GM12878 (cell line): ENCODE data around the gene C10orf143. TPM values are rescaled to one million over a fixed set of nuclear protein-coding genes. Genes with fewer than 3 reads are reported as not detected.

Experiments used
- ATAC-seq: fragments of 200-7000 bp; cut with Tn5 transposase; 3 replicates; pipeline ENCODE4 v1.9.1; 2020; ENCODE audit warnings: mild to moderate bottlenecking, moderate library complexity
- BruUV-seq: library from RNA; stranded (reverse); fragments of 400-500 nt; replicated peaks from 2 replicates; lab custom pipeline; 2021; lab: Mats Ljungman, UMichigan
- CTCF ChIA-PET: fragments of 300-600 bp; sonication (Branson Sonifier 250); formaldehyde crosslinking; extraction: SDS; loops from one replicate; lab custom pipeline; 2021; ENCODE audit warnings: inconsistent platforms; lab: Yijun Ruan, JAX
- POLR2A ChIA-PET: fragments of 350-600 bp; formaldehyde crosslinking; extraction: SDS; loops from one replicate; lab custom pipeline; 2021; ENCODE audit warnings: inconsistent platforms; lab: Charles Lee
- RAD21 ChIA-PET: fragments of 300-600 bp; sonication (Branson Sonifier 250); formaldehyde crosslinking; loops from one replicate; lab custom pipeline; 2023; ENCODE audit warnings: antibody characterized with exemption; ENCODE audit not compliant: unreplicated experiment; lab: Charles Lee
- SMC1A ChIA-PET: fragments of 300-600 bp; sonication (Branson Sonifier 250); formaldehyde crosslinking; loops from one replicate; lab custom pipeline; 2023; ENCODE audit not compliant: unreplicated experiment, uncharacterized antibody; lab: Charles Lee
- DNase-seq: peaks from one replicate; pipeline ENCODE4 v3.0.0-alpha.2; 2011; ENCODE audit warnings: low read depth, low spot score
- FAIRE-seq: peaks from 3 replicates; lab custom pipeline; 2011; peaks lifted over from hg19 to GRCh38; lab: Jason Lieb, UNC
- H2AFZ ChIP-seq: 2 replicates; pipeline ENCODE4 v1.6.0; 2011; ENCODE audit warnings: low read depth, low read length, control low read depth; ENCODE audit not compliant: control insufficient read depth
- H3K27ac ChIP-seq: 2 replicates; pipeline ENCODE4 v1.5.1; 2011; ENCODE audit warnings: control low read depth; ENCODE audit not compliant: control insufficient read depth, insufficient read depth
- H3K27me3 ChIP-seq, 2 experiments: replicated peaks in 1 of 2; 2 replicates each; pipeline versions ENCODE4 v1.6.0 to v1.6.1; 2011; ENCODE audit warnings: low read length in 1 of 2; ENCODE audit not compliant: control insufficient read depth in 2 of 2, insufficient read depth in 2 of 2
- H3K36me3 ChIP-seq, 2 experiments: 2 replicates each; pipeline ENCODE4 v1.5.1; 2011; ENCODE audit warnings: low read length in 1 of 2; ENCODE audit not compliant: control insufficient read depth in 2 of 2, insufficient read depth in 2 of 2
- H3K4me1 ChIP-seq: 2 replicates; pipeline ENCODE4 v1.6.1; 2011; ENCODE audit warnings: mild to moderate bottlenecking, low read length, moderate library complexity, mixed read lengths; ENCODE audit not compliant: control insufficient read depth, insufficient read depth
- H3K4me2 ChIP-seq: 2 replicates; pipeline ENCODE4 v1.6.0; 2011; ENCODE audit warnings: control low read depth; ENCODE audit not compliant: control insufficient read depth, insufficient read depth
- H3K4me3 ChIP-seq: fragments of 200-600 bp; sonication (generic); 2 replicates; pipeline ENCODE4 v1.5.1; 2016
- H3K79me2 ChIP-seq: 2 replicates; pipeline ENCODE4 v1.6.0; 2011; ENCODE audit warnings: low read length; ENCODE audit not compliant: control insufficient read depth, insufficient read depth
- H3K9ac ChIP-seq: 2 replicates; pipeline ENCODE4 v1.8.0; 2011; ENCODE audit warnings: low read length, control low read depth, mixed read lengths; ENCODE audit not compliant: control insufficient read depth, insufficient read depth
- H3K9me3 ChIP-seq: replicated peaks from 3 replicates; pipeline ENCODE4 v1.5.1; 2011; ENCODE audit warnings: mild to moderate bottlenecking, low read length; ENCODE audit not compliant: control insufficient read depth, insufficient read depth
- H4K20me1 ChIP-seq: 2 replicates; pipeline ENCODE4 v1.6.0; 2011; ENCODE audit not compliant: control insufficient read depth, insufficient read depth
- ATF3 ChIP-seq: IDR thresholded peaks from 2 replicates; pipeline ENCODE4 v1.6.1; 2011; ENCODE audit warnings: low read depth, mild to moderate bottlenecking, low read length, moderate library complexity, borderline replicate concordance; ENCODE audit errors: extremely low read depth
- BCL3 ChIP-seq: IDR thresholded peaks from 2 replicates; pipeline ENCODE4 v1.6.1; 2011; ENCODE audit warnings: borderline replicate concordance, low read depth, mild to moderate bottlenecking, moderate library complexity, low read length; ENCODE audit not compliant: insufficient read depth, poor library complexity, severe bottlenecking
- CEBPB ChIP-seq, 2 experiments: fragments of 150-350 bp in 1 of 2; IDR thresholded peaks; 2 replicates each; pipeline ENCODE4 v1.6.1; 2012 to 2014; ENCODE audit warnings: low read depth in 2 of 2, low read length in 2 of 2, borderline replicate concordance in 1 of 2, inconsistent platforms in 1 of 2
- DPF2 ChIP-seq: fragments of 450-650 bp; IDR thresholded peaks from 2 replicates; pipeline ENCODE4 v1.6.1; 2017; ENCODE audit warnings: mild to moderate bottlenecking
- E2F4 ChIP-seq: IDR thresholded peaks from 2 replicates; pipeline ENCODE4 v1.6.1; 2012; ENCODE audit warnings: low read depth, low read length, improper control_type of control experiment
- HDAC6 ChIP-seq: fragments of 200-600 bp; sonication (generic); IDR thresholded peaks from one replicate; pipeline ENCODE4 v1.8.0; 2017; ENCODE audit warnings: antibody characterized with exemption; ENCODE audit not compliant: unreplicated experiment
- LARP7 ChIP-seq: fragments of 450-650 bp; IDR thresholded peaks from 2 replicates; pipeline ENCODE4 v1.6.1; 2017; ENCODE audit warnings: mild to moderate bottlenecking
- MAX ChIP-seq: IDR thresholded peaks from 2 replicates; pipeline ENCODE4 v1.6.1; 2012; ENCODE audit warnings: low read depth, low read length, improper control_type of control experiment
- MYB ChIP-seq: fragments of 150-350 bp; IDR thresholded peaks from 2 replicates; pipeline ENCODE4 v1.6.1; 2014; ENCODE audit warnings: mild to moderate bottlenecking, low read depth, low read length, borderline replicate concordance
- PAX8 ChIP-seq: fragments of 450-650 bp; IDR thresholded peaks from 2 replicates; pipeline ENCODE4 v1.6.1; 2017; ENCODE audit warnings: mild to moderate bottlenecking, moderate library complexity
- RB1 ChIP-seq: fragments of 450-650 bp; formaldehyde crosslinking; IDR thresholded peaks from 2 replicates; pipeline ENCODE4 v1.6.1; 2017; ENCODE audit warnings: mild to moderate bottlenecking, borderline replicate concordance
- RELA ChIP-seq: fragments of 450-650 bp; IDR thresholded peaks from 2 replicates; pipeline ENCODE4 v1.8.0; 2014; ENCODE audit warnings: borderline replicate concordance; ENCODE audit not compliant: partially characterized antibody
- SMAD1 ChIP-seq: fragments of 450-650 bp; IDR thresholded peaks from 2 replicates; pipeline ENCODE4 v1.6.1; 2018; ENCODE audit warnings: mild to moderate bottlenecking, low read depth; ENCODE audit not compliant: partially characterized antibody
- SRF ChIP-seq, 2 experiments: IDR thresholded peaks; 2 replicates each; pipeline ENCODE4 v1.6.1; 2011; ENCODE audit warnings: low read depth in 2 of 2, low read length in 2 of 2, mild to moderate bottlenecking in 1 of 2, moderate library complexity in 1 of 2
- TCF7 ChIP-seq: IDR thresholded peaks from 2 replicates; pipeline ENCODE4 v1.6.1; 2014; ENCODE audit warnings: antibody characterized with exemption, borderline replicate concordance
- WRNIP1 ChIP-seq: IDR thresholded peaks from 2 replicates; pipeline ENCODE4 v1.6.1; 2011; ENCODE audit warnings: low read depth, low read length, improper control_type of control experiment, borderline replicate concordance
- YBX1 ChIP-seq: fragments of 450-650 bp; IDR thresholded peaks from 2 replicates; pipeline ENCODE4 v1.6.1; 2016; ENCODE audit warnings: antibody characterized with exemption
- ZNF24 ChIP-seq: fragments of 450-650 bp; IDR thresholded peaks from 2 replicates; pipeline ENCODE4 v1.6.1; 2017; ENCODE audit warnings: antibody characterized with exemption, mild to moderate bottlenecking
- WGBS: methylation state at CpG from one replicate; pipeline ENCODE4 v1.1.6; 2016; ENCODE audit warnings: low lambda C conversion rate; ENCODE audit not compliant: insufficient replicate concordance, insufficient coverage; ENCODE audit errors: missing lambda C conversion rate; 5-methylcytosine and 5-hydroxymethylcytosine counted together
- in situ Hi-C: fragments of 300-500 bp; cut with MboI; formaldehyde crosslinking; loops from 9 replicates; pipeline ENCODE4 v1.14.3; 2018; ENCODE audit warnings: mixed read lengths
- intact Hi-C: fragments of 100-400 bp; cut with micrococcal nuclease; formaldehyde crosslinking; loops from one replicate; pipeline ENCODE4 v1.14.2; 2022; ENCODE audit not compliant: unreplicated experiment
- polyA plus RNA-seq, 11 experiments: library from polyadenylated mRNA; depleted of rRNA in 4 of 11; unstranded in 6 of 11; stranded (reverse) in 5 of 11; fragments of >200 nt; fragmentation: Nextera tagmentation in 4 of 11; fragmentation: Illumina TruSeq in 1 of 11; extraction: Ambion mirVana in 4 of 11; extraction: Trizol in 1 of 11; gene quantifications; 1 replicate in 1 of 11; 2 replicates in 10 of 11; pipeline versions ENCODE4 v1.2.1 to v1.2.3, GENCODE V29; 2011 to 2016; ENCODE audit warnings: inconsistent platforms in 2 of 11, missing spikeins in 2 of 11, low read depth in 1 of 11
- total RNA-seq, 4 experiments: library from RNA; depleted of rRNA in 3 of 4; stranded (reverse); fragments of >200 nt in 3 of 4; fragmentation: Illumina TruSeq in 1 of 4; extraction: Trizol in 1 of 4; gene quantifications; 2 replicates each; pipeline versions ENCODE4 v1.2.1 to v1.2.3, GENCODE V29; 2013 to 2021

The C10orf143 gene
- total and polyA plus RNA-seq, 10 of the 15 experiments (the other 5 are each of a cell fraction or from before 2014, with no cell fraction given), result 0.64 to 7.9 (median 2.6) TPM

- TF ChIP-seq HDAC6, result no peak
Measured at GRCh38 chr10:130043491-130043890, 67.1 kb downstream of the C10orf143 start (continued).

- Histone ChIP-seq H3K4me2 (no peak overlapping the region), H3K27me3 (no peaks in the 10 kb centered on the region), H3K9ac (no peak overlapping the region), H3K79me2 (no peaks in the 10 kb centered on the region), H3K4me3 (no peak overlapping the region), H4K20me1 (no peaks in the 10 kb centered on the region), H3K36me3 (no peaks in the 10 kb centered on the region), H3K9me3 (no peaks in the 10 kb centered on the region), H3K27ac (no peak overlapping the region), H3K4me1 (no peaks in the 10 kb centered on the region), H2AFZ (no peak overlapping the region)
- RAD21 ChIA-PET, result no interaction called here
- CTCF ChIA-PET, result no interaction called here
- intact Hi-C loops (no loop called here), in situ Hi-C loops (no loop called here)
- ATAC-seq (no peak), DNase-seq (no peak), FAIRE-seq (no peak)
- no peak for TF ChIP-seq LARP7
- no peak for TF ChIP-seq SRF (IDR thresholded peaks at IDR 0.05; ENCODE audit: low read depth in 2 of 2, low read length in 2 of 2)
- no peak for TF ChIP-seq SMAD1
- TF ChIP-seq ATF3, result no peak
- TF ChIP-seq CEBPB (IDR thresholded peaks at IDR 0.05; ENCODE audit: borderline replicate concordance in 1 of 2, low read depth in 2 of 2, low read length in 2 of 2), result no peak
- no peak for TF ChIP-seq WRNIP1
- TF ChIP-seq DPF2, result no peak
- TF ChIP-seq ZNF24, result no peak
- TF ChIP-seq RB1, result no peak
- no peak for TF ChIP-seq PAX8
- no peak for TF ChIP-seq TCF7
- no peak for TF ChIP-seq MAX
- no peak for TF ChIP-seq RELA
- TF ChIP-seq YBX1, result no peak
- TF ChIP-seq E2F4, result no peak
- TF ChIP-seq MYB, result no peak
- TF ChIP-seq BCL3, result no peak
- POLR2A ChIA-PET, result no interaction called here
- SMC1A ChIA-PET, result no interaction called here
- 41% methylated on average over 14 of the region's 14 CpGs for WGBS
- BruUV-seq, result no TSS peak
Measured at GRCh38 chr10:130042381-130042780, 68.2 kb downstream of the C10orf143 start.
